Effector memory CD4-positive, alpha-beta T cell (primary cell): ENCODE data around the gene PSG1.
"Not testable (repeated sequence)": the region's sequence is repeated elsewhere in the genome, so short reads cannot be mapped to it uniquely, and the experiment has no call there.

ENCODE experiments used
- DNase-seq, 3 donors: peaks; one replicate each; pipeline ENCODE4 v3.0.0-alpha.2; 2020
- H3K27ac ChIP-seq: 2 replicates; pipeline ENCODE4 v1.7.0; 2013; ENCODE audit warnings: mild to moderate bottlenecking, low read length, moderate library complexity; ENCODE audit not compliant: insufficient read depth, poor library complexity, severe bottlenecking
- H3K27me3 ChIP-seq: replicated peaks from 2 replicates; pipeline ENCODE4 v1.7.0; 2013; ENCODE audit warnings: mild to moderate bottlenecking, low read length; ENCODE audit not compliant: insufficient read depth, control insufficient read depth, poor library complexity, severe bottlenecking
- H3K36me3 ChIP-seq: 2 replicates; pipeline ENCODE4 v1.7.0; 2013; ENCODE audit warnings: mild to moderate bottlenecking, low read length, moderate library complexity; ENCODE audit not compliant: control insufficient read depth, insufficient read depth
- H3K4me1 ChIP-seq: 2 replicates; pipeline ENCODE4 v1.7.0; 2013; ENCODE audit warnings: low read length, mild to moderate bottlenecking; ENCODE audit not compliant: control insufficient read depth, insufficient read depth, poor library complexity, severe bottlenecking
- H3K4me3 ChIP-seq: 2 replicates; pipeline ENCODE4 v1.7.0; 2013; ENCODE audit warnings: low read length, low read depth, mild to moderate bottlenecking; ENCODE audit not compliant: insufficient read depth, poor library complexity, severe bottlenecking
- H3K9me3 ChIP-seq: 2 replicates; pipeline ENCODE4 v1.7.0; 2013; ENCODE audit warnings: mild to moderate bottlenecking, low read length, moderate library complexity; ENCODE audit not compliant: control insufficient read depth

PSG1 gene

DNA sequence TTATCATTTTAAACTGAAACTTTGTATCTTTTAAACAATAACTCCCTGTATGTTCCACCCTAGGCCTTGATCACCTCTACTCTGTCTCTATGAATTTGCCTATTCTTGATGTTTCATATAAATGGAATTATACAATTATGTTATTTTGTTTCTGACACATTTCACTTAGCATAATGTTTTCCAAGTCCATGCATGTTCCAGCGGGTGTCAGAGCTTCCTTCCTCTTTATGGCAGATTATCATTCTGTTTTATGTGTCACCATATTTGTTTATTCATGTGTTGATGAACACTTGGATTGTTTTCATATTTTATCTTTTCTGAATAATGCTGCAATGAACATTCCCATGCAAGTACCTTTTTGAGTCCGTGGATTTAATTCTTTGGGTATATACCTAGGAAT, 3.2 kb upstream of the PSG1 start:
- H3K9me3 ChIP-seq, H3K27me3 ChIP-seq, H3K27ac ChIP-seq, H3K4me3 ChIP-seq, DNase-seq, H3K36me3 ChIP-seq, H3K4me1 ChIP-seq: not testable (repeated sequence)

DNA sequence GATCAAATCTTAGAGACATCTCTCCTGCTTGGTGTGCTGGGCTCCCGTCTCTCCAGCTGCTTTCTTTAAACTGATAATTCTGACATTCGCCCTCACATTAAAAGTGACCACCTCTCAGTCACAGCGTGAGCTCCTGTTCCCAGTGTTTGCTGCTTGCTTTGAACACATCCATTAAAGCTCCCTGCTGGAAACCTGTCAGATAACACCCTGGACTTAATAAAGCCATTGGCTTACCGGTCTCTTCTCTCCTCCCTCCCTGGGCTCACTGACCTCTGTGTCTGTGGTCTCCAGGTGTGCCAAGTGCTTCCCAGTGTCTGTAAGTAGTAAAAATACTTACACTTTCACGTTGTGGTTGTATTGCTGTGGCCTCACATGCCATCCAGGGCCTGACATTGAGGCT, 2.5 kb upstream of the PSG1 start:
- DNase-seq, H3K4me3 ChIP-seq, H3K36me3 ChIP-seq, H3K4me1 ChIP-seq, H3K27ac ChIP-seq, H3K9me3 ChIP-seq, H3K27me3 ChIP-seq: not testable (repeated sequence)

DNA sequence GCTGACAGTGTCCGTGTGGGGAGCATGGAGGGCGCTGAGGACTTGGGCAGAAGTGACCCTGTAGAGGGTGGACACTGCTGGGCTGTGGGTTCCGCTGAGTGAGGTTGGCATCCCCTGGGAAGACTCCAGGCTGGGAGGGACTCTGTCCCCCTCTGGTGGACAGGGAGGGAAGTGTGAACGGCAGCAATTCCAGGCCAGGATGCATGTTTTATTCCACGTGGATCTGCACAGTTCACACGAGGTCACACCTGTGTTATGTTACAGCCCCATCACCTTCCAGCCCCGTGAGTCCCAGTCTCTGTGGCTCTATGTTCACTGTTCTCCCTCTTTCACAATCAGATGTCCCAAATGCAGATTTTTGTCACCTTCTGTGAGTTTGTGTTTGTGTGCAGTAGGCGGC, 1.8 kb upstream of the PSG1 start:
- H3K27ac ChIP-seq, H3K36me3 ChIP-seq, H3K27me3 ChIP-seq, H3K9me3 ChIP-seq, H3K4me1 ChIP-seq, H3K4me3 ChIP-seq, DNase-seq: not testable (repeated sequence)

DNA sequence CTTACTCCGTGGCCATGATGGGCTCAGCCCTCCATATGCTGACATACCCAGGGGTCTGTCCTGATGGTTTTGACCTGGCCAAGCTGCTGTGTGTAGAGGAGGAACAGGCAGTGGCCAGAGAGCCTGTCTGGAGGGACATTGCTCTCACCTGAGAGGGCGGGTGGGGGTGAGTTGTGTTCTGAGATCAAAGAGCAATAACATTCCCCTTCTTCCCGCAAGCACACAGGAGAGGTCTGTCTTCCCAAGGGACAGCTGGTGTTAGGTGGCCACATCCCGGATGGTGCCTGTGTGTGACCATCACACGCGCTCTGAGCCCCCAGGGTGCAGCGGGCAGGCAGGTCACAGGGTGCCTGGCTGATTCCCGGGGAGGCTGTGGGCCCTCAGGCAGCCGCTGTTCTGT, 1.1 kb upstream of the PSG1 start:
- H3K4me1 ChIP-seq, H3K36me3 ChIP-seq, H3K4me3 ChIP-seq, H3K27ac ChIP-seq, H3K27me3 ChIP-seq, DNase-seq, H3K9me3 ChIP-seq: not testable (repeated sequence)

DNA sequence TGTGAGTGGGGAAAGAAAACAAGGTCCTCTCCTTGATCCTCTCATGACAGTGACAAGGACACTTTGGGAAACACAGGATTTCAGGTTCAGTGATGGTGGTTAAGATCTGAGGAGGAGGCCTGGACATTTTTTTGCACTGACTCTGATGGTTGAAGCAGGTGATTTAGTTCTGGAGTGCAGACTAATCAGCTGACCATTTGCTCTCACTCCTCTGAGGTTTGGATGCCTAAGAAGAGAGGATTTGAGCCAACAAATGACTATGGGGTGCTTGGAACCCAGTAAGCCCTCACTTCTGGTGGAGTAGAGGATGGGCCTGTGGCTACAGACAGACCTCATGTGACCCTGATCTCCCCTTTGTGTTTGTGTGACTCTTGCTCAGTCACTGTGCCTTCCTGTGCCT, 2.9 kb downstream of the PSG1 start:
- not testable (repeated sequence) for DNase-seq, H3K27me3 ChIP-seq, H3K4me3 ChIP-seq, H3K4me1 ChIP-seq, H3K36me3 ChIP-seq, H3K27ac ChIP-seq, H3K9me3 ChIP-seq

DNA sequence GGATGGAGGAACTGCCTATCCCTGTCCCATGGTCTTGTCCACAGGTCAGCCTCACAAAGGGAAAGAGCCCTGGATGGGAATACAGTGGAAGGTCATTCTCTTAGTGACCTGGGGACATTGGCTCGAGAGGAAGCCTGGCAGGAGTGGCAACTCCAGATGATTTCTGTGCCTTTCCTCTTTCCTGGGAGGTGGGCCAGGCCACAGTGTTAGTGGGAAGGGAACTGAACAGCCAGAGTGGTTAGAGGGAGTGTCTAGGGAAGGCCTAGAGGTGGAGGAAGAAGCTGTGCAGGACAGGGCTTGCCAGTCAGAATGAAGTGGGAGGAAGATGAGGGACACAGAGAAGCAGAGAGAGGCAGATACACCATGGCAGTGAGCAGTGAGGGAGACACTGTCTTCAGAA, 3.6 kb downstream of the PSG1 start:
- H3K4me3 ChIP-seq, H3K36me3 ChIP-seq, H3K4me1 ChIP-seq, H3K9me3 ChIP-seq, DNase-seq, H3K27me3 ChIP-seq, H3K27ac ChIP-seq: not testable (repeated sequence)

DNA sequence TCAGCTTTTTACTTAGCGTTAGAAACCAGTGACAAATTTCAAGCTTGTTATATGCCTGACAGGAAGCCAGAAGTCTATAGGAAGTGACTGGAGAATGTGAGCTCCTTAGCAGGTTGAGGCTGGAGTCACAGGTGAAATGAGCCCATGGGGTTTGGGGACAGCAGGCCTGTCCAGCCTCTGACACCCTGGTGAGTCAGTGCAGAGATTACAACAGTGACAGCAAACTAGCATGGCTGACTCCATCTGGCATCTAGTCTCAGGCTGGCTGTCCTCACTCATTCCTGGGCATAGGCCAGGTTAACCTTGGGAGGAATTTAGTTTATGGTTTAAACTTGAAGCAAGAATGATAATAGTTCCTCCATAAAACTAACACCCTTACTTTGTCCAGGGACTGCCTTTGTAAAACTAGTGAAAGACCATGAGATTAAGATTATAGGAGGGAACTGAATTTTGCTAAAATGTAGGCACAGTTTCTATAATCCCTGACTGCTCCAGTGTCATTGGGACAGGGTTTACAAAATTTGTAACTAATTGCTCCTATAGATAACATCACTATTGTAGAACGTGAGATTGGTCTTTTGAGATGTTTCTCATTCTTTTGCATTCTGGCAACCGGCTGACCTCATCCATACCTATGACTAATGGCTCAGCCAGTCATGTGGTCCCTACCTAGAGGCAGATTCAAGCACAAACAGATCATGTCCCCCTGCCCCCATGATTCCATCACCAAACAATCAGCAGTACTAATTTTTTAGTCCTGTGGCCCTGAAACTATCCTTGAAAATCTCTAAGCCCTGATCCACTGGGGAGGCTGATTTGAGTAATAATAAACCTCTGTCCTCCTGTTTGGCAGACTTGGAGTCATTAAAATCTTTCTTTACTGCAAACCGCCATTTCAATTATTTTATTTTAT, 4.4 kb downstream of the PSG1 start:
- H3K27me3 ChIP-seq, DNase-seq: not testable (repeated sequence)

DNA sequence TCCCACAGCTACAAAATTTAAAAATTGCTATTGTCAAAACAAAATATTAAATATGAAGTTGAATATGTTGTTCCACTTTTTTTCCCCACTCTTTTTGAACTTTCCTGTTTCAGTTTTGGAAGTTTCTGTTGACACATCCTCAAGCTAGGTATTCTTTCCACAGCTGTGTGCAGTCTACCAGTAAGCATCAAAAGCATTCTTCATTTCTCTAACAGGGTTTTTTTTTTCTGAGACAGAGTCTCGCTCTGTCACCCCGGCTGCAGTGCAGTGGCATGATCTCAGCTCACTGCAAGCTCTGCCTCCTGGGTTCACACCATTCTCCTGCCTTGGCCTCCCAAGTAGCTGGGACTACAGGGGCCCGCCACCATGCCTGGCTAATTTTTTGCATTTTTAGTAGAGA, 5.4 kb downstream of the PSG1 start:
- H3K4me1 ChIP-seq, H3K4me3 ChIP-seq, DNase-seq, H3K36me3 ChIP-seq, H3K27ac ChIP-seq, H3K9me3 ChIP-seq, H3K27me3 ChIP-seq: not testable (repeated sequence)

More for the DNA sequence above, 4.4 kb downstream of the PSG1 start:
- not testable (repeated sequence) for H3K4me1 ChIP-seq, H3K9me3 ChIP-seq, H3K4me3 ChIP-seq, H3K27ac ChIP-seq, H3K36me3 ChIP-seq

DNA sequence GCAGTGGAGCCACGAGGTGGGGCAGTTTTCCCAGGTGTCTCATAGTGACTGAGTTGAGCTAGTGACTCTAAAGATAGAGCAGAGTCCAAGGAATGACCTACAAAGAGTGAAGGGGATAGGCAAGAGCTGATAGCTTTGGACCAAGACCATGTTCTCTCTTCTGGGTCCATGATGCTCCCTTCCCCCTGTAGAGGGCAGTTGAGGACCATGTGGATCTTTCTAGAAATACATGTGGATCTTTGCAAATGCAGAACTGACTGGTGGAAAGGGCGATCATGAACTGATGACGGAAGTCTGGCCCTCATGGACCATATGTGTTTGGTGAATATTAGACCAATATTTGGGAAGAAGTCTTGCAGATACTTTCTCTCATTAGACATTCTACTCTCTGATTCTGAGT, 6.9 kb downstream of the PSG1 start:
- H3K4me3 ChIP-seq = no peak overlapping the region
- no peaks in the 10 kb centered on the region for H3K4me1 ChIP-seq
- H3K27me3 ChIP-seq = no peaks in the 10 kb centered on the region
- no peak overlapping the region for H3K27ac ChIP-seq
- H3K9me3 ChIP-seq = no peaks in the 10 kb centered on the region
- DNase-seq = no peak
- no peaks in the 10 kb centered on the region for H3K36me3 ChIP-seq

DNA sequence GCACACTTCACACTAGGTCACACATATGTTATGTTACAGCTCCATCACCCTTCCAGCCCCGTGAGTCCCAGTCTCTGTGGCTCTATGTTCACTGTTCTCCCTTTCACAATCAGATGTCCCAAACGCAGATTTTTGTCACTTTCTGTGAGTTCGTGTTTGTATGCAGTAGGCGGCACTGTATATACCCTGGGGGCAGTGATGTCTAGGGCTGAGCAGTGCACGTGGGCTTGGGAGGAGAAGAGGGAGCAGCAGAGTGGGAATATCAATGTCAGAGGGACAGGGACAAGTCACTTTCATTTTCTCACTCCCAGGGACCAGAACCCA, 22.0 kb downstream of the PSG1 start:
- Histone ChIP-seq H3K27ac (no peak overlapping the region), H3K27me3 (no peaks in the 10 kb centered on the region), H3K9me3 (no peaks in the 10 kb centered on the region), H3K4me3 (no peak overlapping the region), H3K4me1 (no peaks in the 10 kb centered on the region), H3K36me3 (no peaks in the 10 kb centered on the region)
- no peak for DNase-seq
